DND-41 (cell line): Measurements from ENCODE around the gene ERBB4.

Source experiments
- CTCF ChIP-seq: IDR thresholded peaks from 2 replicates; pipeline ENCODE4 v1.5.1; 2012; ENCODE audit warnings: borderline replicate concordance, low read length, moderate library complexity, mild to moderate bottlenecking; ENCODE audit not compliant: poor library complexity, severe bottlenecking; ENCODE audit errors: extremely low read depth
- EZH2 ChIP-seq: IDR thresholded peaks from 3 replicates; pipeline ENCODE4 v1.6.1; 2012; ENCODE audit warnings: borderline replicate concordance, low read depth, mild to moderate bottlenecking, moderate library complexity, low read length, inconsistent platforms; ENCODE audit not compliant: severe bottlenecking

DNA sequence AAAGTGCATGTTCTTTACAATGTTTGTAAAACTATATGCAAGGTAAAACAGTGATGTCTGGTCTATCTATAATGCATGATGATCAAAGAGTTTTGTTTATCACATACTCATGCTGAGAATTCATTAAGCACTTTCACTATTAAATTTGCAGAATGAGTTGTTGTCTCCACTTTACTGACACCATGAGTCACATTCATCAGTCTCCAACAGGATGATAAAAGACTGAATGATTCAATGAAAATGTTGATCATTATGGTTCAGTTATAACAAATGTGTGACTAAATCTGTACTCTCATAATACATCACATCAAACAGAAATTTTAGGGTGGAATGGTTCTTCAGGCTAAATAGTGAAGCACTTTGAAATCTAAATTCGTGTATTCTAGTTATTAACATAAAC is 129.0 kb downstream of the ERBB4 start:
- TF ChIP-seq CTCF (no peak), EZH2 (no peak)
